Activated CD8-positive, alpha-beta T cell treated with anti-CD3 and anti-CD28 coated beads for 36 hours (primary cell): ENCODE data around the gene L1CAM. TPM values are rescaled to one million over a fixed set of nuclear protein-coding genes. Genes with fewer than 3 reads are reported as not detected.
A peak's percentile ranks its signal among the peaks of the same experiment; 100 is the strongest.
"Not testable (repeated sequence)": the region's sequence is repeated elsewhere in the genome, so short reads cannot be mapped to it uniquely, and the experiment has no call there.

Source experiments
- ATAC-seq: fragments of 200-7000 bp; cut with Tn5 transposase; one replicate; pipeline ENCODE4 v1.10.0; 2021; ENCODE audit warnings: mild to moderate bottlenecking, moderate library complexity
- CTCF ChIA-PET: fragments of 350-600 bp; sonication (Branson Sonifier 250); formaldehyde crosslinking; loops from one replicate; lab custom pipeline; 2021; ENCODE audit warnings: antibody characterized with exemption; lab: Charles Lee
- POLR2A ChIA-PET: fragments of 350-600 bp; sonication (Branson Sonifier 250); formaldehyde crosslinking; loops from one replicate; lab custom pipeline; 2021; ENCODE audit warnings: antibody characterized with exemption; lab: Charles Lee
- DNase-seq: peaks from one replicate; pipeline ENCODE4 v3.0.0-alpha.2; 2020
- H3K27ac Mint-ChIP-seq: one replicate; pipeline ENCODE4 v1.8.0; 2021; ENCODE audit warnings: mild to moderate bottlenecking, mixed read lengths
- H3K27me3 Mint-ChIP-seq: one replicate; pipeline ENCODE4 v1.8.0; 2021; ENCODE audit warnings: mixed read lengths
- H3K36me3 Mint-ChIP-seq: one replicate; pipeline ENCODE4 v1.8.0; 2021; ENCODE audit warnings: low read depth, mixed read lengths
- H3K4me1 Mint-ChIP-seq: one replicate; pipeline ENCODE4 v1.8.0; 2021; ENCODE audit warnings: low read depth, mixed read lengths
- H3K4me3 Mint-ChIP-seq: one replicate; pipeline ENCODE4 v1.8.0; 2021; ENCODE audit warnings: mild to moderate bottlenecking, moderate library complexity, mixed read lengths
- H3K9me3 Mint-ChIP-seq: one replicate; pipeline ENCODE4 v1.8.0; 2021; ENCODE audit warnings: mixed read lengths
- CTCF ChIP-seq: fragments of 200-600 bp; IDR thresholded peaks from one replicate; pipeline ENCODE4 v1.8.0; 2022; ENCODE audit warnings: antibody characterized with exemption, mild to moderate bottlenecking
- intact Hi-C: fragments of 100-400 bp; cut with micrococcal nuclease; formaldehyde crosslinking; loops from one replicate; pipeline ENCODE4 v1.10.0; 2022
- total RNA-seq, 2 experiments: library from RNA; stranded (reverse); gene quantifications; one replicate each; pipeline ENCODE4 v1.2.3, GENCODE V29; 2021

L1CAM gene
- total RNA-seq, 2 experiments from 2014 or later: 2.1 to 2.2 TPM

- ChIA-PET POLR2A (interaction anchor here (1.4 kb wide), 1 partner anchor 8 kb away, joined by 3 read pairs; no protein-coding TSS in a partner anchor), CTCF (no interaction called here)
- no peak for DNase-seq
- no peaks in the 10 kb centered on the region for H3K9me3 Mint-ChIP-seq
- no peak for TF ChIP-seq CTCF
- peak overlapping the region; percentile 47 for H3K4me3 Mint-ChIP-seq
- H3K27ac Mint-ChIP-seq: no peak overlapping the region
- H3K4me1 Mint-ChIP-seq: peaks cover 36% of the 10 kb centered on the region
- ATAC-seq: no peak
- intact Hi-C loops: no loop called here
- peaks cover 4% of the 10 kb centered on the region for H3K27me3 Mint-ChIP-seq
- no peaks in the 10 kb centered on the region for H3K36me3 Mint-ChIP-seq
Observed at GRCh38 chrX:153819384-153820040, 66.5 kb downstream of the L1CAM start.

GRCh38 chrX:153818571-153819383 is 67.2 kb downstream of the L1CAM start:
- intact Hi-C loops: no loop called here
- POLR2A ChIA-PET: interaction anchor here (1.4 kb wide), 1 partner anchor 9 kb away, joined by 3 read pairs; no protein-coding TSS in a partner anchor

GRCh38 chrX:153818064-153818463 is 67.9 kb downstream of the L1CAM start:
- H3K27me3 Mint-ChIP-seq, H3K27ac Mint-ChIP-seq, H3K4me3 Mint-ChIP-seq, H3K36me3 Mint-ChIP-seq, POLR2A ChIA-PET, H3K9me3 Mint-ChIP-seq, intact Hi-C loops, DNase-seq, ATAC-seq: not testable (repeated sequence)
- CTCF ChIA-PET: interaction anchor here (0.6 to 1.3 kb wide), 2 partner anchors 24 to 54 kb away, joined by 3 read pairs; partner anchors contain the start of genes IDH3G, PLXNB3 and SSR4
- peaks cover 36% of the 10 kb centered on the region for H3K4me1 Mint-ChIP-seq

More at GRCh38 chrX:153818571-153819383, 67.2 kb downstream of the L1CAM start:
- Mint-ChIP-seq H3K36me3 (no peaks in the 10 kb centered on the region), H3K4me1 (peaks cover 36% of the 10 kb centered on the region), H3K27ac (no peak overlapping the region), H3K9me3 (no peaks in the 10 kb centered on the region), H3K4me3 (peak overlapping the region; percentile 47), H3K27me3 (peaks cover 4% of the 10 kb centered on the region)
- TF ChIP-seq CTCF: no peak
- CTCF ChIA-PET: interaction anchor here (1.3 kb wide), 1 partner anchor 55 kb away, joined by 3 read pairs; the partner anchor contains the start of gene PLXNB3
- DNase-seq (peak; percentile 48), ATAC-seq (peak; percentile 82)

GRCh38 chrX:153816831-153817690 is 68.9 kb downstream of the L1CAM start:
- intact Hi-C loops: no loop called here
- ATAC-seq (peak; percentile 68), DNase-seq (peak; percentile 68)
- Mint-ChIP-seq H3K4me3 (no peak overlapping the region), H3K9me3 (no peaks in the 10 kb centered on the region), H3K27me3 (peaks cover 4% of the 10 kb centered on the region), H3K4me1 (peaks cover 28% of the 10 kb centered on the region), H3K36me3 (no peaks in the 10 kb centered on the region), H3K27ac (no peak overlapping the region)
- TF ChIP-seq CTCF: no peak
- CTCF ChIA-PET: interaction anchor here (0.6 to 1.0 kb wide), 2 partner anchors 23 to 94 kb away, joined by 3 read pairs; partner anchors contain the start of genes IDH3G and SSR4
- POLR2A ChIA-PET: interaction anchor here (0.6 kb wide), 1 partner anchor 53 kb away, joined by 3 read pairs; no protein-coding TSS in a partner anchor
